NOMO-1 treated with DMSO at 0.1 percent for 48 hours (cell line): ENCODE measurements around the gene COQ9.
A peak's percentile ranks its signal among the peaks of the same experiment; 100 is the strongest.
"Not testable (repeated sequence)": the region's sequence is repeated elsewhere in the genome, so short reads cannot be mapped to it uniquely, and the experiment has no call there.

Experiments
- DNase-seq: peaks from one replicate; lab custom pipeline; 2025; ENCODE audit not compliant: unreplicated experiment; lab: John Stamatoyannopoulos, UW

Gene COQ9

GRCh38 chr16:57426356-57426755, 20.9 kb upstream of the COQ9 start:
- no peak for DNase-seq

- DNase-seq, result no peak
Observed at GRCh38 chr16:57427307-57427706, 20.0 kb upstream of the COQ9 start.

GRCh38 chr16:57427824-57428223, 19.5 kb upstream of the COQ9 start:
- DNase-seq, result no peak

GRCh38 chr16:57430955-57431354, 16.3 kb upstream of the COQ9 start:
- DNase-seq, result no peak

GRCh38 chr16:57432505-57432904, 14.8 kb upstream of the COQ9 start:
- DNase-seq, result no peak

- DNase-seq, result no peak
Observed at GRCh38 chr16:57432989-57433388, 14.3 kb upstream of the COQ9 start.

- no peak for DNase-seq
Observed at GRCh38 chr16:57434003-57434402, 13.3 kb upstream of the COQ9 start.

- no peak for DNase-seq
Observed at GRCh38 chr16:57435838-57436237, 11.4 kb upstream of the COQ9 start.

GRCh38 chr16:57439947-57440346, 7.3 kb upstream of the COQ9 start:
- not testable (repeated sequence) for DNase-seq

GRCh38 chr16:57440551-57440950, 6.7 kb upstream of the COQ9 start:
- DNase-seq, result not testable (repeated sequence)

- no peak for DNase-seq
Observed at GRCh38 chr16:57444711-57445110, 2.6 kb upstream of the COQ9 start.

GRCh38 chr16:57445510-57445909, 1.8 kb upstream of the COQ9 start:
- no peak for DNase-seq

- peak; percentile 26 for DNase-seq
Observed at GRCh38 chr16:57446531-57447185, 621 bp upstream of the COQ9 start.

GRCh38 chr16:57452021-57452420, 4.7 kb downstream of the COQ9 start:
- no peak for DNase-seq

GRCh38 chr16:57462209-57462977, 15.1 kb downstream of the COQ9 start, which contains the start of gene POLR2C:
Gene POLR2C (plus strand): TSS chr16:57462679. CDS start chr16:57462725, 46 bp downstream.
- peak; percentile 84 for DNase-seq

GRCh38 chr16:57462978-57463362, 15.7 kb downstream of the COQ9 start:
- no peak for DNase-seq

- DNase-seq, result no peak
Observed at GRCh38 chr16:57464523-57464922, 17.2 kb downstream of the COQ9 start.

- DNase-seq, result no peak
Observed at GRCh38 chr16:57468346-57468745, 21.1 kb downstream of the COQ9 start.

GRCh38 chr16:57469046-57469445, 21.8 kb downstream of the COQ9 start:
- no peak for DNase-seq

- DNase-seq, result no peak
Observed at GRCh38 chr16:57469917-57470470, 22.7 kb downstream of the COQ9 start.

- DNase-seq, result no peak
Observed at GRCh38 chr16:57470711-57471110, 23.4 kb downstream of the COQ9 start.

- no peak for DNase-seq
Observed at GRCh38 chr16:57471209-57471608, 23.9 kb downstream of the COQ9 start.
